ENCODE data around the gene SLC38A10. TPM values are rescaled to one million over a fixed set of nuclear protein-coding genes. Genes with fewer than 3 reads are reported as not detected.
A peak's percentile ranks its signal among the peaks of the same experiment; 100 is the strongest.

The SLC38A10 gene
- total RNA-seq, 1 experiment from 2014 or later, result 43.8 TPM

- H3K36me3 Mint-ChIP-seq (ENCODE audit: insufficient read depth in 1 of 3, low read depth in 3 of 3), result peaks cover 15 to 49% (median 45%) of the 10 kb centered on the region in 3 experiments
- Histone ChIP-seq H4K91ac (ENCODE audit: insufficient read length, low read depth, low read length) (no peak overlapping the region), H3K14ac (ENCODE audit: insufficient read depth, low read length) (no peak overlapping the region), H2AK5ac (ENCODE audit: insufficient read length, low read length) (no peak overlapping the region), H3K79me1 (ENCODE audit: insufficient read depth, low read depth, low read length, poor library complexity, severe bottlenecking) (no peaks in the 10 kb centered on the region), H3K56ac (ENCODE audit: insufficient read length, low read depth, low read length) (no peak overlapping the region), H3K27me3 (ENCODE audit: insufficient read depth, low read length) (no peaks in the 10 kb centered on the region), H2BK120ac (ENCODE audit: low read depth, low read length, poor library complexity, severe bottlenecking) (no peak overlapping the region), H4K20me1 (ENCODE audit: control insufficient read depth, insufficient read depth, insufficient read length) (no peaks in the 10 kb centered on the region), H3K9me3 (ENCODE audit: control insufficient read depth, low read depth, low read length) (no peaks in the 10 kb centered on the region), H2AFZ (ENCODE audit: low read length) (no peak overlapping the region), H3K23ac (ENCODE audit: insufficient read length, low read depth, low read length) (no peak overlapping the region), H3K27ac (ENCODE audit: insufficient read length, low read depth, low read length) (no peak overlapping the region), H4K5ac (ENCODE audit: insufficient read length, low read depth, low read length) (no peak overlapping the region), H3K4me1 (ENCODE audit: insufficient read depth, low read length) (no peaks in the 10 kb centered on the region), H3K18ac (ENCODE audit: insufficient read length, low read depth, low read length) (no peak overlapping the region), H2BK15ac (ENCODE audit: low read depth, low read length) (no peak overlapping the region), H3K4me2 (ENCODE audit: insufficient read depth, insufficient read length, low read length) (no peak overlapping the region), H3K23me2 (ENCODE audit: insufficient read length, low read depth, low read length, poor library complexity, severe bottlenecking) (peaks cover 2% of the 10 kb centered on the region), H2BK20ac (ENCODE audit: low read depth, low read length, poor library complexity, severe bottlenecking) (no peak overlapping the region), H2BK5ac (ENCODE audit: insufficient read length, low read length) (no peak overlapping the region), H3K79me2 (ENCODE audit: insufficient read depth, low read length) (no peaks in the 10 kb centered on the region), H3K9ac (ENCODE audit: extremely low read depth, insufficient read length, low read length) (no peak overlapping the region), H3T11ph (ENCODE audit: low read length) (no peak overlapping the region), H4K8ac (replicated peaks; ENCODE audit: insufficient read length, low read depth, low read length) (no peak overlapping the region), H2BK12ac (ENCODE audit: insufficient read length, low read depth, low read length) (no peak overlapping the region), H3K4ac (ENCODE audit: low read depth, low read length) (no peak overlapping the region)
- peak overlapping the region in 2 of 3 experiments; percentile 68 to 70; a peak in 3 of 7 replicates for H3K27ac Mint-ChIP-seq
- WGBS (ENCODE audit: extremely low coverage, insufficient read length, low lambda C conversion rate), result no CpG with 5 or more reads among the region's 18 CpGs
- TF ChIP-seq CTCF (conservative IDR thresholded peaks at IDR 0.05), result no peak
- H3K27me3 Mint-ChIP-seq (ENCODE audit: low read depth), result no peaks in the 10 kb centered on the region
- no peak overlapping the region for H3K4me3 Mint-ChIP-seq
- no peak for DNase-seq
- no peaks in the 10 kb centered on the region for H3K9me3 Mint-ChIP-seq
- H3K4me1 Mint-ChIP-seq, result no peaks in the 10 kb centered on the region
Observed at GRCh38 chr17:81277421-81277820, 17.7 kb downstream of the SLC38A10 start.

Data from H9 (cell line).